ENCODE data around the gene NR5A1.

- TF ChIP-seq GATA2 (IDR thresholded peaks at IDR 0.05; ENCODE audit: low read depth, low read length) (no peak), GATA3 (IDR thresholded peaks at IDR 0.05; ENCODE audit: low read depth, low read length) (no peak)
Observed at GRCh38 chr9:124491049-124491975, 15.9 kb downstream of the NR5A1 start.

Measured in SH-SY5Y (cell line).